Natural killer cell (primary cell): ENCODE data around the gene PNMA8C. TPM values are rescaled to one million over a fixed set of nuclear protein-coding genes. Genes with fewer than 3 reads are reported as not detected.

ENCODE experiments used
- ATAC-seq, 3 donors: fragments of 150-1000 bp in 2 of 3; fragments of 200-7000 bp in 1 of 3; cut with Tn5 transposase; 1 replicate in 1 of 3; 2 replicates in 2 of 3; pipeline ENCODE4 v1.10.0; 2021; ENCODE audit warnings: mild to moderate bottlenecking in 2 of 3, moderate library complexity in 2 of 3
- DNase-seq, 2 donors: peaks; one replicate each; pipeline versions ENCODE4 v3.0.0 to v3.0.0-alpha.2; 2013 to 2021; ENCODE audit warnings: mixed read lengths in 1 of 2
- H3K27ac ChIP-seq: one replicate; pipeline ENCODE4 v1.5.1; 2013; ENCODE audit warnings: mild to moderate bottlenecking, low read length
- H3K27me3 ChIP-seq: one replicate; pipeline ENCODE4 v1.6.1; 2013; ENCODE audit warnings: low read length; ENCODE audit not compliant: control insufficient read depth, insufficient read depth
- H3K36me3 ChIP-seq: one replicate; pipeline ENCODE4 v1.6.1; 2013; ENCODE audit warnings: low read length; ENCODE audit not compliant: control insufficient read depth, insufficient read depth
- H3K4me1 ChIP-seq: one replicate; pipeline ENCODE4 v1.6.1; 2013; ENCODE audit warnings: low read length; ENCODE audit not compliant: control insufficient read depth, insufficient read depth
- H3K4me3 ChIP-seq: one replicate; pipeline ENCODE4 v1.5.1; 2013; ENCODE audit warnings: low read length
- H3K9me3 ChIP-seq: one replicate; pipeline ENCODE4 v1.6.1; 2013; ENCODE audit warnings: low read length; ENCODE audit not compliant: control insufficient read depth, insufficient read depth
- H3K27ac Mint-ChIP-seq, 2 donors: one replicate each; pipeline ENCODE4 v1.8.0; 2022; ENCODE audit warnings: mild to moderate bottlenecking in 2 of 2, mixed read lengths in 2 of 2, moderate library complexity in 1 of 2
- H3K27me3 Mint-ChIP-seq, 2 donors: one replicate each; pipeline ENCODE4 v1.8.0; 2022; ENCODE audit warnings: low read depth in 2 of 2, mixed read lengths in 2 of 2
- H3K36me3 Mint-ChIP-seq: one replicate; pipeline ENCODE4 v1.8.0; 2022; ENCODE audit warnings: mixed read lengths
- H3K4me1 Mint-ChIP-seq, 2 donors: one replicate each; pipeline ENCODE4 v1.8.0; 2022; ENCODE audit warnings: mixed read lengths in 2 of 2
- H3K4me3 Mint-ChIP-seq: one replicate; pipeline ENCODE4 v1.8.0; 2022; ENCODE audit warnings: mild to moderate bottlenecking, moderate library complexity, mixed read lengths
- H3K9me3 Mint-ChIP-seq, 2 donors: one replicate each; pipeline ENCODE4 v1.8.0; 2022; ENCODE audit warnings: mixed read lengths in 2 of 2
- CTCF ChIP-seq: fragments of 200-600 bp; IDR thresholded peaks from one replicate; pipeline ENCODE4 v1.8.0; 2022; ENCODE audit warnings: antibody characterized with exemption
- WGBS: methylation state at CpG from one replicate; pipeline ENCODE4 v1.1.7; 2013; ENCODE audit warnings: missing lambda C conversion rate; ENCODE audit not compliant: insufficient coverage; 5-methylcytosine and 5-hydroxymethylcytosine counted together
- intact Hi-C: fragments of 100-400 bp; cut with micrococcal nuclease; formaldehyde crosslinking; loops from one replicate; pipeline ENCODE4 v1.14.2; 2022
- total RNA-seq, 4 donors: library from RNA; stranded (reverse); fragments of 120-200 nt in 1 of 4; gene quantifications; one replicate each; pipeline versions ENCODE4 v1.2.3 to v1.2.4, GENCODE V29; 2013 to 2022

The PNMA8C gene
- total RNA-seq, 3 donors from 2014 or later (not counting 1 experiment from before 2014, with no cell fraction given) = 0.55 to 1.2 (median 0.87) TPM

GRCh38 chr19:46456930-46457329 lies 28.2 kb upstream of the PNMA8C start:
- H3K9me3 Mint-ChIP-seq = no peaks in the 10 kb centered on the region
- Histone ChIP-seq H3K4me3 (no peak overlapping the region), H3K36me3 (no peaks in the 10 kb centered on the region), H3K27me3 (no peaks in the 10 kb centered on the region), H3K27ac (no peak overlapping the region), H3K9me3 (no peaks in the 10 kb centered on the region), H3K4me1 (no peaks in the 10 kb centered on the region)
- DNase-seq (no peak), ATAC-seq (no peak)
- 90% methylated on average over 3 of the region's 5 CpGs for WGBS
- H3K27ac Mint-ChIP-seq = no peak overlapping the region
- intact Hi-C loops = no loop called here
- H3K27me3 Mint-ChIP-seq = peaks cover 10 to 20% of the 10 kb centered on the region in 2 donors
- H3K36me3 Mint-ChIP-seq = no peaks in the 10 kb centered on the region
- H3K4me3 Mint-ChIP-seq = no peak overlapping the region
- no peaks in the 10 kb centered on the region for H3K4me1 Mint-ChIP-seq
- TF ChIP-seq CTCF = no peak

GRCh38 chr19:46454244-46454643 lies 25.5 kb upstream of the PNMA8C start:
- Histone ChIP-seq H3K27ac (no peak overlapping the region), H3K4me1 (no peaks in the 10 kb centered on the region), H3K4me3 (no peak overlapping the region), H3K36me3 (no peaks in the 10 kb centered on the region), H3K27me3 (no peaks in the 10 kb centered on the region), H3K9me3 (no peaks in the 10 kb centered on the region)
- no peak overlapping the region for H3K27ac Mint-ChIP-seq
- H3K27me3 Mint-ChIP-seq = peaks cover 20 to 21% of the 10 kb centered on the region in 2 donors
- 53% methylated on average over 2 of the region's 3 CpGs for WGBS
- no peak overlapping the region for H3K4me3 Mint-ChIP-seq
- intact Hi-C loops = no loop called here
- peaks cover 0 to 4% of the 10 kb centered on the region in 2 donors for H3K9me3 Mint-ChIP-seq
- no peaks in the 10 kb centered on the region for H3K36me3 Mint-ChIP-seq
- no peaks in the 10 kb centered on the region for H3K4me1 Mint-ChIP-seq
- DNase-seq (no peak), ATAC-seq (no peak)
- TF ChIP-seq CTCF = no peak

GRCh38 chr19:46453661-46454060 lies 24.9 kb upstream of the PNMA8C start:
- no peaks in the 10 kb centered on the region for H3K27me3 ChIP-seq
- H3K4me3 ChIP-seq = no peak overlapping the region
- intact Hi-C loops = no loop called here
- H3K27ac Mint-ChIP-seq = no peak overlapping the region
- H3K4me1 Mint-ChIP-seq = no peaks in the 10 kb centered on the region
- H3K27ac ChIP-seq = no peak overlapping the region
- H3K9me3 Mint-ChIP-seq = peaks cover 0 to 4% of the 10 kb centered on the region in 2 donors
- 81% methylated on average over 6 of the region's 6 CpGs for WGBS
- no peaks in the 10 kb centered on the region for H3K9me3 ChIP-seq
- no peak for TF ChIP-seq CTCF
- H3K4me1 ChIP-seq = no peaks in the 10 kb centered on the region
- H3K4me3 Mint-ChIP-seq = no peak overlapping the region
- H3K27me3 Mint-ChIP-seq = peaks cover 16 to 21% of the 10 kb centered on the region in 2 donors
- H3K36me3 Mint-ChIP-seq = no peaks in the 10 kb centered on the region
- ATAC-seq (no peak), DNase-seq (no peak)
- no peaks in the 10 kb centered on the region for H3K36me3 ChIP-seq

- H3K4me1 Mint-ChIP-seq = no peaks in the 10 kb centered on the region
Measured at GRCh38 chr19:46452186-46452585, 23.4 kb upstream of the PNMA8C start.

More at GRCh38 chr19:46452186-46452585, 23.4 kb upstream of the PNMA8C start:
- Mint-ChIP-seq H3K36me3 (no peaks in the 10 kb centered on the region), H3K9me3 (peaks cover 0 to 4% of the 10 kb centered on the region in 2 donors), H3K27me3 (peaks cover 13% of the 10 kb centered on the region in 2 donors), H3K27ac (no peak overlapping the region), H3K4me3 (no peak overlapping the region)
- no peak overlapping the region for H3K4me3 ChIP-seq
- no peaks in the 10 kb centered on the region for H3K9me3 ChIP-seq
- H3K4me1 ChIP-seq = no peaks in the 10 kb centered on the region
- WGBS = 51% methylated on average over 4 of the region's 4 CpGs
- ATAC-seq = no peak
- no peak for TF ChIP-seq CTCF
- H3K36me3 ChIP-seq = no peaks in the 10 kb centered on the region
- H3K27ac ChIP-seq = no peak overlapping the region
- H3K27me3 ChIP-seq = peaks cover 2% of the 10 kb centered on the region
- intact Hi-C loops = no loop called here
- no peak for DNase-seq
